Daoy (cell line): ENCODE data around the gene DDAH1. TPM values are rescaled to one million over a fixed set of nuclear protein-coding genes. Genes with fewer than 3 reads are reported as not detected.
A peak's percentile ranks its signal among the peaks of the same experiment; 100 is the strongest.
"Not testable (repeated sequence)": the region's sequence is repeated elsewhere in the genome, so short reads cannot be mapped to it uniquely, and the experiment has no call there.

ENCODE experiments used
- DNase-seq: peaks from one replicate; pipeline ENCODE4 v3.0.0-alpha.2; 2015; ENCODE audit warnings: low read depth
- total RNA-seq: library from RNA; depleted of rRNA; stranded (reverse); fragments of >200 nt; shearing (Covaris generic); gene quantifications from 2 replicates; pipeline ENCODE4 v1.2.3, GENCODE V29; 2014

DDAH1 gene
- total RNA-seq, 1 experiment from 2014 or later, result 56.3 TPM

DNA sequence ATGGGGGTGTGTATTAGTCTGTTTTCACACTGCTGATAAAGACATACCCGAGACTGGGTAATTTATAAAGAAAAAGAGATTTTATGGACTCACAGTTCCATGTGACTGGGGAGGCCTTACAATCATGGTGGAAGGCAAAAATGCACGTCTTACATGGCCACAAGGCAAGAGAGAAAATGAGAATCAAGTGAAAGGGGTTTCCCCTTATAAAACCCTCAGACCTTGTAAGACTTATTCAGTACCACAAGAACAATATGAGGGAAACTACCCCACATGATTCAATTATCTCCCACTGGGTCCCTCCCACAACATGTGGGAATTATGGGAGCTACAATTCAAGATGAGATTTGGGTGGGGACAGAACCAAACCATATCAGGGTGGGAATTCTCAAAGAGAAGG lies 5.2 kb upstream of the DDAH1 start:
- DNase-seq, result not testable (repeated sequence)

DNA sequence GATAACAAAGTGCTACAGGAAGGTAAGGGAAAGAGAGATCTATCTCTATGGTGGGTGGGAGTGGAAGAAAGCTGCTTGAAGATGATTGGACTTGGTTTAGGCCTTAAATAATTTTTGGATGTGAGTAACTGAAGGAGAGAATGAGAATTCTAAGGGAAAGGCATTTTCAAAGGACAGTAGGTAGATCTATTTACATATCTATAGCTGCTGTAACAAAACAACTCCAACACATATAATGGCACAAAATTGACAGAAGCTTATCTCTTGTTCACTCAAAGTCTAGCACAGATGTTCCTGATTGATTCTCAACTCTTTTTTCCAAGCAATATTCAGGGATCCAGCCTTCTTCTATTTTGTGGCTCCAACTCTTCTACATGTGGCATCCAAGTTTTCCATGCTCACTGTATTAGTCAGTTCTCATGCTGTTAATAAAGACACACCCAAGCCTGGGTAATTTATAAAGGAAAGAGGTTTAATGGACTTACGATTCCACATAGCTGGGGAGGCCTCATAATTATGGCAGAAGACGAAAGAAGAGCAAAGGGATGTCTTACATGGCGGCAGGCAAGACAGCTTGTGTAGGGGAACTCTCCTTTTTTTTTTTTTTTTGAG lies 3.1 kb upstream of the DDAH1 start:
- DNase-seq, result no peak

GRCh38 chr1:85467036-85467435 lies 2.1 kb upstream of the DDAH1 start:
- no peak for DNase-seq

DNA sequence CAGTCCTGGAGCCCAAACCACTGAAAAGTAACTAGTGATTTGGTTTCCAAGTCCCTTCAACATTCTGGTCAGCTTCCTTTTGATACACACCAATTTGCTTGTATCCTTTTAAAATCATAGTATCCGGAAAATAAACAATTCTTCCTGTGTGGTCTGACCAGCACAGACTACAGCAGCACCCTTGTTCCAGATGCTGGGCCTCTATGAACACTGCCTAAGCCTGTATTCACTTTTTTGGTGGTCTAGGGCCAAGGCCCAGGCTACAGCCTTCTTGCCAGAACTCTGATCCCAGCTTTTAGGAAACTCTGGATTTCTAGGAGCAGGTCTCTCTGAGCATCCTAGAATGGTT lies 801 bp upstream of the DDAH1 start:
- peak; percentile 21 for DNase-seq

DNA sequence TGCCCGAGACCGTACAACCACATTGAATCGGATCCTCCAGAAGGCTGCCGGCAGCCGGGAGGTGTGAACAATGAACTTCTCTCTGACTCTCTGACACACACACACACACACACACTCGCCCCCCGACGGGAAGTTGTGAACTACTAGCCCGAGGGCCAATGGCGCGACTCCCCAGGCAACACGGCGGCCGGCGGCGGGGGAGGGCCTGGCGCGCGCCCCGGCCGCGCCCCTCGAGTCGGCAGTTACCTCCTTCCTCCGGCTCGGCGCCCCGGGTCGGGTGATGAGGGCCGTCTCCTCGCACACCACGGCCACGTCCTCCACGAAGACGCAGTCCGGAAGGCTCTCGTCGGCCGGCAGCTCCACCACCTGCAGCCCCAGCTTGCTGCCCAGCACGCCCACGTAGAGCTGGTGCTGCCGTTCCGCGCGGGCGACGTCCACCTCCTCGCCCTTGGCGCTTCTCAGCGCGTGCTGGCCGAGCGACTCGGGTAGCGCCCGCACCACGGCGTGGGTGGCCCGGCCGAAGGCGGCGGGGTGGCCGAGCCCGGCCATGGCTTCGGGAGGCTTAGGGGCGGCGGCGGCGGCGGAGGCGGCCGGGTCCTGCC lies 361 bp downstream of the DDAH1 start:
- DNase-seq, result peak; percentile 95

- DNase-seq, result peak; percentile 43
These were observed 1.0 kb downstream of the DDAH1 start for GRCh38 chr1:85463731-85464496.

DNA sequence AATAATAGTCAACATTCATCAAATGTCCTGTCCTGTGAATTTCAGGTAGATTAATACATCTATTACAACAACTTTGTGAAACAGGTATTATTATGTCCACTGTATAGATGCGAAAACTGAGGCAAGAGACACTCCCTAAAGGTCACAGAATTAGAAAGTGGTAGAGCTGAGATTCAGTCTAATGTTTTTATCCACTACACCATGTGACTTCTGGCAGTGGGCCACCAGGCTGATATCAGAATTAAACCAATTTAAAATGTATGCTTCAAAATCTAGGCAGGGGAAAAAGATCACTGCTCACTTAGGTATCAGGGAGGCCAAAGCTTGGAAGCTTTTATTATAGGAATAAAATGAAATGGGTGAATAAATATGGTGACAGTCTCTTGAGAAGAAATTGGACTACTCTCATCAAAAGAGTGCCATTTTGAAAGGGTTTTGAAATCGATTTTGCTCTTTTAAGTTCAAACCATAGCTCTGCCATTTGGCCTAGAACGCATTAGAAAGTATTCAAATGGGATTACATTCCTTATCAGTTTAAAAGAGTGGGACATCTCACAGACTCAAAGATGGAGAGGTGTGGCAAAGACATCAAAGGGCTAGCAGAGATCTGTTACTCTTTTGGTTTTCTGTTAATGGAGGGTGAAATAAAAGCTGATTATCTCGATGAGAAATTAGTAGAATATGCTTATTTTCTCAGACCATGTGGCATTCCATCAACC lies 1.9 kb downstream of the DDAH1 start:
- DNase-seq, result peak; percentile 23

GRCh38 chr1:85461216-85461918 lies 3.6 kb downstream of the DDAH1 start:
- DNase-seq, result no peak

GRCh38 chr1:85460555-85461088 lies 4.3 kb downstream of the DDAH1 start:
- no peak for DNase-seq

- no peak for DNase-seq
These were observed 5.7 kb downstream of the DDAH1 start for GRCh38 chr1:85459290-85459689.

DNA sequence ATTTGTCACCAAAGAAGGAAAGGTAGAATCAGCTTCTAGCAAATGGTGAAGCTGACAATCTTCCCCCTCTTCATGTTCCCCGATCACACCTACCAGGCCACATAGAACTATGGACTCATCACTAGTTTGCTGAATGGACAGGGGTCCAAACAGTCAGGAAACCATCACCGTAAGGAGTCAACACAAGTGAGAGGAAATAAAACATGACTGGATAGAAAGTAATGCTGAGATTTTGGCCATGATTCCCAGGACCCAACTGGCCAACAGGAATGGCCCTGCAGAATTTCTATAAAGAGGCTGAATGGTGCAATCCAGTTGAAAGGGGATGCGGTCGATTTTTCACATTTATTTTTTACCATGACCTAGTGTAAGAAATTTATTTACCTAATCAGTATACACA lies 10.7 kb downstream of the DDAH1 start:
- no peak for DNase-seq

DNA sequence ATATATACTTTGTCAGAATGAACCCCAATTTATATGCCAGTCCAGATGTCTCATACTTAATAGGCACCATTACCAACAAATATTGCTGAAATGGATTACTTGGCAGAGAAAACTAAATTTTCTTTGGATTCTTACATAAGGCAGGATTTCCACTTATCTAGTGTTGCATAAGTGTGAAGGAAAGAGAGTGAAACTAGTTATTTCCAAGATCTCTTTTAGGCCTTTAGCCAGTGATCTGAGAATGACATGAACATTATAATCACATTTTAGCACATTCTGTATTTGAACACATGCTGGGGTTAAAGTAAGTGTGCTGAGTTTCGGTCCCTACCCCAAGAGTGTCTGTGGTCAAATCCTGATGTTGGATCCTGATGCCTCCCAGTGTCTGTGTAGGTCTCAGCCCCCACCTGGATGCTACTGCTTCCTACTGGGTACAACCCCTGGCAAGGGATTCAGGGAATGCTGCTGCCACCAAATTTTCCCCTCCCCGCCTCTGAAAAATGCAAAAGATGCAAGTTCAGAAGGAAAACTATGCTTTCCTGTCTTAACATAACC lies 11.2 kb downstream of the DDAH1 start:
- no peak for DNase-seq

GRCh38 chr1:85452948-85453347 lies 12.0 kb downstream of the DDAH1 start:
- DNase-seq, result no peak

DNA sequence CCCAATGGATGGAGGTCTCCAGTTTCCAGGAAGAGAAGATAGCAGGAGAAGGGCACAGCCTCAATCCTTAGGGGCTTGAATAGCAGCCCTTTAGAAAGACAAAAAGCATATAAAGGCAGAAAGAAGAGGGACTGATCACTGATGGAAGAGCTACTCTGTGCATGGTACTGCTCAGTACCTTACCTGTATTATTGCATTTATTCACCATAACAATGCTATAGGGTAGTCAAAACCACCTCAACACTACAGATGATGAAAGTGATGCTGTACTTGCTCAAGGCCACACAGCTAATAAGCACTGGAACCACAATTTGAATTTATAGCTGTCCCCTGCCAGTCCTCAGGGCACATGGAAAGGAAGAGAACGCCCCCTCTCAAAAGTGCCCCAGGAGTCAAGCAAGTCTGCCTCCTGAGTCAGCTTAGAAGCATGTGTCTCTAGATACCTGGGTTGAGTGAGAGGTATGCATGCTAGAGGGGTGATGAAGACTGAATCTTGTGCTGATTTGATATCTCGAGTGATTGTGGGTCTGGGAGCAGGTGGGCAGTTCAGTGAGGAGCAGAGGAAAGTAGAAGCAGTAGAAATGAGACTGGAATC lies 13.6 kb downstream of the DDAH1 start:
- DNase-seq, result peak; percentile 25

DNA sequence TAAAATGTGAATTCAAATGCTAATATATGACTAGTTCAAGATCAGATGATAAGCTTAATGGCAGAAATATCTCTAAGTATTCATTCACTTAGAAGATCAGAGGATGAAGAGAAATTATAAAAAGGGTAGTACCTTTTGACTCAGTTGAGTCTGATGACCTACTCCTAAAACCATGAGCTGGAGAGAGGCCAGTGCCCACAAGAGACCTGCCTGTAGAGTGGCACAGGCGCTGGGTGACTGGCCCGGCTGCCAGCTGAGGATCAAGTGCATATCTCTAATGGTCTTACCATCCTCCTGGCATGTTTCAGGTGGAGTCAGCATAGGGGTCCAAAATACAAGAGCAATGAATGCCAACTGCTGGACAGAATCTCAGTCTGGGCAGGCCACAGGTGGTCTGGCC lies 14.1 kb downstream of the DDAH1 start:
- DNase-seq, result peak; percentile 42

- no peak for DNase-seq
These were observed 15.6 kb downstream of the DDAH1 start for GRCh38 chr1:85449356-85449755.

- DNase-seq, result no peak
These were observed 16.6 kb downstream of the DDAH1 start for GRCh38 chr1:85448358-85448757.

- no peak for DNase-seq
These were observed 17.7 kb downstream of the DDAH1 start for GRCh38 chr1:85447006-85447943.

- no peak for DNase-seq
These were observed 19.1 kb downstream of the DDAH1 start for GRCh38 chr1:85445906-85446305.

- DNase-seq, result no peak
These were observed 20.6 kb downstream of the DDAH1 start for GRCh38 chr1:85444381-85444780.
